GM19035 (cell line): ENCODE data around the gene CPS1.

Experiments
- ATAC-seq: cut with Tn5 transposase; IDR thresholded peaks from one replicate; pipeline ENCODE4 v1.9.1; 2021; ENCODE audit not compliant: unreplicated experiment

The CPS1 gene

DNA sequence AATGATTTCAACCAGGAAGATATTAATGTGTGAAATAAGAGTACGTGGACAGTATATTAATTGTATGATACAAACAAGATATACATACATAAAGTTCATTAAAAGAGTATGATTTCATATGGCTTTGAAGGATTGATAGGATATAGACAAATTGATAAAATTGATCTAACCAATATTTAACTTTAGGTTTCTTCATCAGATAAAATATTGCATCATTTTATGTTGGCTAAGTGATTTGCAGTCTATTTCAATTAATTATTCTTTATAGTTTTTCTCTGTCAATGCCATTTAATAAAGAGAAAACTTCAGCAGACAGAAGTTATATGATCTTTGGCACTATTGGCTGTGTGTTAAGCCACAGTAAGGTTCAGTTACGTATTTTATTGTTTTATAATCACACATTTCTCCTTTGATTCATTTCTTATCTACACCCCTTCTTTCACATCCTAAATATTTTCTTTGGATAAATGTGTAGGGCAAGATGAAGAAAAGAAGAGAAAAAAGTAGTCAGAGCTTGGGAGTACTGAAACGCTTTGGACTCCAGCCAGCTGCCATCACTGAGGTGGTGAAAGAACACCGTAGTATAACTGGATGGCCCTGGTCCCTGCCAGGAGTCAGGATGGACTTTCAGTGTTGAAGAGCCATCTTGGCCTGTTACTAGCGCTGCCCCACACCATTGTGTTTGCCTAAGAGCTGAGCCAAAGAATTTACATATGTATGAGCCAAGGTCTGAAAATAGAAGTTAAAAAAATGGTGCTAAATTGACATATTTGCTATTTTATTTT is 9.8 kb upstream of the CPS1 start:
- no peak for ATAC-seq

DNA sequence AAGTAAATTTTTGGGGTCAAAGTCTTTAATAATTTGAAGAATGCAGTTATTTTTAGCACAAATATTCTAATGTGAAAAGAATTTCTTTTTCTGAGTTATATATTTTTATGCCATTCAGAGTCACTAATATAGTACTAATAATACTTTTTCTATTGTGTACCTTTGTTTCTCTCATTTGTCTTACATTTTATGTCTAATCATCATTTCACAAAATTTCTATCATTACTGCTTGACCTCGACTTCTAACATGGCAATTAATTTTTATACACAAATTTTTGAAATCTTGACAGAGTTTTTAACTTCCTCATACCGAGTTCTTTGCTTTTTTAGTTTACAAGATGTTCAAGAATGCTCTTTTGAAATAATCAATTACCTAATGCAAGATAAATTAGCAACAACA is 8.4 kb upstream of the CPS1 start:
- ATAC-seq, result no peak

DNA sequence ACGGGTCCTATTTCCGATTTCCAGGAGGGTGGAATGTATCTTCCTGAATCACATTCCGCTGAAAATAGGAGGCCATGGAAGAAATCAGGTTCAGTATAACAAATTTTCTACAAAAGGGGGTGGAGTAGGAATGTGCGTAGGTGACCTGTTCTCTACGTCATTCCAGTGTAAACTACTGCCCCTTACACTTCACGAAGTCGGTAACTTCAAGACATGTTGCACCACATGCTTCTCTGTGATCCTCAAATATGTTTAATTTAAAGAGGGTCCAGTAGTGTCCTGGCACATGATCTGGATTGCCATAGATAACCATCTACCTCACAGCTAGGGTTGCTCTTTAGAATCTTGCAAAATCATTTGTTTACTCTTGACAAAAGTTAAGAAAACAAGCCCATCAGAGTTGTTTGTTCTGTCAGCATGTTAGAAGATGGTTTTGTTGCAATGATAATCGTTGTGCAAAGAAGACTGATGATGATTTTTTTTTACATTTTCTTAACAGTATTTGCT is 7.5 kb upstream of the CPS1 start:
- no peak for ATAC-seq

DNA sequence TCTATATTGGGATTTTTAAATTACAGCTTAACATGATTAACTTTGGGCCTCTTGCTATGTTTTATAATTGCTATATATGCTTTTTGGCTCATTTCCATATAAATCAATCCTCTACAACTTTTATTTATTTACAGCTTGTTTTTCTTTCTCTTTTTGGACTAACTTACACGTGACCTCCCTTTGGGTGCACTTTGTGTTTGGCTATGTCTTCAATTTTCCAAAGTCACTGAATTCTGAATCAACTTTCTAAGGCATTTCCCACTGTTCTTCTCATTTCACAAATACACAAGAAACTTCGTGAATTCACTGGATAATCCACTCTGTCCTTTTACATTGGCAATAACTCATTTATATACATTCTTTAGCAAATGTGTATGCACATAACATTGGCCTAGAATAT is 5.4 kb upstream of the CPS1 start:
- ATAC-seq, result no peak

DNA sequence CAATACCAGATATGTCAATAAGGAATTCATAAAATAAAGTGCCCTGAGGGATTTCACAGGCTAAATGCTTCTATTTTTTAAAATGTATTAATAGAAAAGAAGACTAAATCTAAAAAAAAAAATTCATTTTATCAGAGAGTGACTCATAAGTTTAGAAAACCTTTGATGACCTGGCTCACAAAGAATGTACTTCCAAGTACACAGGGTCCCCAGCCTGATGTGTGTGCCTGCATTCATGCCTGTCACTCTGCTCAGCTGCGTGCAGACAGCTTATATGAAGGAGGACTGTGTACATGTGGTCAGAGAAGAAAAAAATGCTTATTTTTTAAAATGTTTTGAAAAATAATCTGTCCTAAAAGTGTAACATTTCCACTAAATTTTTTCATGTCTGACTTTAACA is 3.0 kb upstream of the CPS1 start:
- ATAC-seq, result no peak

DNA sequence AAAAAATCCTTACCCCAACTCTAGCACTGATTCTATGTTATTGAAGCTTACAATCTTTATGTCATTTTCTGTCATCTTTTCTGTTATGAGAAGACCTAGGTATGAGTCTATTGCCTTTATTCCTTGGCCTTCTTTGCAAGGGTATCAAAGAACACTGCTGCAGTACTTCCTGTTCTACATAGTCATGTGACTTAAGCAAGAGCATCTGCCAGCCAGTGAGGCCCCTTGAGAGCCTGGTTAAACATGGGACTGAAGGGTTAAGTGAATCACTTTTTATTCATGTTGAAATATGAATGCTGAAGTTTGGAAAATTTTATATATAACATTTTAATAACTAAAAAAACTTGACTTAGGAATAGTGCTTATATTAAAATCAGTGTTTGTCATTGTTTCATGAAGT is 844 bp upstream of the CPS1 start:
- ATAC-seq, result no peak

DNA sequence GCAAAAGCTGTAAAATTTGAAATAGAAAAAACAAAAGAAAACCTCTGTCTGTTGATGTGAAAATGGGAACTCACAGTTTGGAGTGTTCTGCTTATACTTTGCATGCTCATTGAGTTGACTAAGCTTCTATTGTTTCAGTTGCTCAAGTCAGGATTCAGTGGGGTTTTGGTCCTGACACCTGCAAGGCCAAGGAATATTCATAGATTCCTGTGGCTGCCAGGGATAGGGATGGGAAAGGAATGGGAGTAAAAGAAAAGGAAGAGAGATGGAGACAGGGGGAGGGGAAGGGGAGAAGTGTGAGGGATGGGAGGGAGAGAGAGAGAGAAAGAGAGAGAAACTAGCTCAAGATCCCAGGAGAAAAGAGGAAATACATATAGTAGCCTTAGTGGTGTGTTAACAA is 1.3 kb downstream of the CPS1 start:
- no peak for ATAC-seq

DNA sequence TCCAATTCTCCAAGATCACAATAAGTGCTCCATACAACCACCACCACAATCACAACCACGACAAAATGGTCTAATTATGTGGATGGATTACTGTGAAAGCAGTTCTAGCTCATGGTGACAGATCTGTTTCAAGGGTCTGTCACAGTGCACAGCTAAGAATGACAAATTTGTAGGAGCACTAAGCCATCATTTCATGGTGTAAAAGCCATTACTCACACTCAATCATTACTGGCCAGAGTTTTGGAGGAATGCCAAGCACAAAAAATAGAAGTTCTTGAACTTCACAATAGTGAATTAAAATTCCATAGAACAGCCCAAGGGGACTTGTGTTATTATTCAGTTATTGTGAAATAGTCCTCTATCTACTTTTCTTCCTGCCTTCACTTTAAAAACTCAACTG is 2.3 kb downstream of the CPS1 start:
- no peak for ATAC-seq

DNA sequence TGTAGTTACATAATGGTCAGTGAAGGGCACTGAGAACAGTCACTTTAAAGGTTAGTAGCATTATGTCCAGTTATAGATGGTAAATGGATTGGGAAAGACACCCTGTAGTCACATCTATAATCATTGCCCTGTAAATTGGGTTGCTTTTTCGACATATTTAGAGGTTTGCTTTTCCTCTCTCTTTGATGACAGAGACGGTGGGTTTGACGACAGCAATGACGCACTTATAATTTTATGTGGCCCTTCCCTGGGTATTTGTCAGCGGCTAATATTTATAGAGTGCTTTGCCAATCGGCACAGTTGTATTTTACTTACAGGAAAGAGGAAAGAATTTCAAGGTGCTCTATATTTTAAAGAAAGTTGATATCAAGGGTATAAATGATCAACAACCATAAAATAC is 2.8 kb downstream of the CPS1 start:
- ATAC-seq, result no peak

DNA sequence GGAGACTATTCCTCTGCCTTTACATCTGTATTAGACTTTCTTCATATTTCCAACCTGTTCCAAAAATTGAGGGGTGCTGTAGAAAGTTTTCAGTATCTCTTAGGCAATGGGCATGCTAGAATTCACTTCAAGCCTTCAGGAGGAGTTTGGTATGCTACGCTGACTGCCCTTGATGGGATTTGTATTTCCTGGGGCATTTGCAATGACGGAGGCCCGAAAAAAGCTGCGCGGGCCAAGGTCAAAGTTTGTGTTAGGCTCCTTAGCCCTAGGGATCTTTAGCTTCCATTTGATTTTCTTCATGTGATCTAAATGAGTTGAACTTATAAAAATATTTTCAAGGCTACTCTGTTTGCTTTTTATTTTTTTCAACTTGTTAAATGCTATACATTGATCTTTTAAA is 5.1 kb downstream of the CPS1 start:
- no peak for ATAC-seq

DNA sequence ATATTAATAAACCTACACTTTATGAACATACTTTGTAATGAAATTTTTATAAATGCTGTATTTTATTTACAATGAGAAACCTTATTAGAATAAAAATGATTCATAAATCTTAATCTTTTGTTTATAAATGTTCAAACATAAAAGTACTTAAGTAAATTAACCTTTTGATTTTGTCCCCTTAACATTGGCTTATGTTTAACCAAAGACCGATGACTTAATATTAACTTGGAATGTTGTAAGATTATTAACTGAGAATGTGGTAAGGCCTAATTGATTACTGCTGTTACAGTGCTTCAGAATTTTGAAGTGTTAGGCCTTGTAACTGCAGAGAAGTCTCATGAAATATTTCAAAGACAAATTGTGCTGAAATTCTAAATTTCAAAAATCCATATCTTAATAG is 5.7 kb downstream of the CPS1 start:
- no peak for ATAC-seq

DNA sequence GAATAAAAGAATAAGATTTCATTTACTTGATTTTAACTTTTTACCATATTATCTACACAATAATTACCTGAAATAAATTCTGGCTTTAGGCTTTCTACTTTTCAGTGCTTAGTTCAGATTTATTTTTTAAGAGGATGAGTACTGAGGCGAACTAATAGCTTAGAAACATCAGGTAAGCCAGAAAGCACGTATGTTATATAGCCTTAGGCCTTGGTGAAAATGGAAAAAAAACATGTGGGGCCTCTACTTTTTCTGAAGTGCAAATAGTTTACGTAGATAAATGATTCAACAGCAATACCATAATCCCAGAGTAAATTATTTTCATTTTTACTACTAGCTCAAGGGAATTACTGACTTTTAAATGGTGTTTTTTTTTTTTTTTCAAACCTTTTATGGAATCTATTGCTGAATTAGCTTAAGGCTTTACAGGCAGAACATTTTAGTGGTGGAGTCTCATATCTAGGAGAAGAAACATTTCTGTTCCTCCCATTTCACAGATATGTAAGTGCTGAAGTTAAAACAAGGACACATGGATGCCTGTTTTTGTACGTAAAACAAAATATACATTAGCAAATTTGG is 6.2 kb downstream of the CPS1 start:
- ATAC-seq, result no peak

DNA sequence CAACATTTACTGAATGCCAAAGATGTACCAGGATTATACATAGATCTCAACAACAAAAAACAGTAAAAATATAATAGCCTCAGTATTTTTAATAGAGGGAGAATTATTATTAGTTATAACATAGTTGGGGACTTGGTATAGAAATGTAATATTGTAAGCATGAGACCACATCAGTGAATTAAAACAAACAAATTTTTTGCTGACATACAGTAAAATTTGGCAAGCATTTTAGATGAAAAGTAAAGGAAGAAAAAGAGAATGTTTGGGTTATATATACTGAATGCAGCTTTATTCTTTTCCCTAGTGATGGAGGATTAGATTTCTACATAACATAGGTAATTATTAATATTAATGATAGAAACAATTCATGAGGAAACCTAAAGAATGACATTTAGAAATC is 10.9 kb downstream of the CPS1 start:
- ATAC-seq, result no peak

DNA sequence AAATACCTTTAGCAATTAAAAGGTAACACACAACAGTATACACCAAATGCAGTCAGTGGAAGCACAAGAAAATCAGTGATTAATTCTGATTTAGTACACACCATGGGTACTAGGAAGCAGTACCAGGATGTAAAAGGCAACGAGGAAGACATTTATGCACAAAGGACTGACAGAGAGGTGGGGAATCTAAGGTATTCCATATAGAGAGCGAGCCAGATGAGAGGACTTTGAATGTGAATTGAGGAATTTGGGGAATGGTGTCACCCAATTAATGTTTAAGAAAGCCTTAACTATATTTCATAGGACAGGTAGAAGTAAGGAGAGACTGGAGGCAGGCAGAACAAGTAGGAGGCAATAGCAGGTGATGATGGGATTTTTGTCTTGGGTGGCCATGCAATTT is 11.7 kb downstream of the CPS1 start:
- no peak for ATAC-seq

DNA sequence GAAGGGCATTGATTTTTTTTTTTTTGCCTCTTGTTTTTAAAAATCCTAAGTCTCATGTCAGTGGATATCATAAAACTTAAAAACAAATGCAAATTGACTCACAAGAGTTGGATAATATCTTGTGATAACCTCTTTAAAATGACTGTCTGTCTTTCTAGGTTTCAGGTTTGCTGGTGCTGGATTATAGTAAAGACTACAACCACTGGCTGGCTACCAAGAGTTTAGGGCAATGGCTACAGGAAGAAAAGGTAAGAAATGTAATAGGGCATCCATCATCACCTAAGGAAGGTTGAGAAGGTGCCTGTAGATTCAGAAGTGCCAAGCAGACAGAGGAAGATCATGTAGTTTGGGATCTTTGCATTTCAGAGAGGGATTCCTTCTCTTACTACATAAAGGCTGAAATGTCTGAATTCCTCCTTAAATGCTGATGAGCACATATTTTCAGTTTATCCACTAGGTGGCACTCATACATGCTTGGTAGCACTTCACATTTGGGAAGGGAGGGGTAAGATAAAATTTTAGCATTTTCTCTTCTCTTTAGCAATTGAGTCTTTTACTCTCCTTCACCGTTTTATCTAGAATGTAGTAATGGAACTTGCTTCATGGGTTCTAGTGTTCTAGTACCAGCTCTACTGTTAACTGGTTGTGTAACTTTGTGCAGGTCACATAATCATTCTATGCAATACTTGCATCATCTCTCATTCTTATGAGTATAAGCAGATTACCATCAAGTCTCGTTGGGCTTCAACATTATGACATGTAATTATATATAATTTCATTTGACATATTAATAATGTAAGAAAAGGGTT is 21.1 kb downstream of the CPS1 start:
- peak; percentile 96 for ATAC-seq

DNA sequence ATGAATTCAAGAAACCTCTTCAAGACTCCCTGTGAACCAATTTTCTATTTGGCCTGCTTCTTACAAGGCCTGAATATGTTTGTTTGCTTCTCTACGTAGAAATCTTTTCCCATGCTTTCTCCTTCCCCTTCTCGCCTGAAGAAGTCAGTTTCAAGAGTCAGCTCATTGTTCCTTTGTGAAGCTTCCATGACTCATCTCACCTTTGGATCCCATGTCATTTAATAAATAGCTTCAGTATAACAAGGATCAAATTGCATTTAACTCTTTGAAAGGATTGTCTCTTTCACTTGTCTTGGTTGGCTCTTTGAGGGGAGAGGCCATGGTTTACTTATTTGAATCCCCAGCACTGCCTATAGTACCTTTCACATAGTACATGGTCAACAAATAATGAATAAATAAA is 28.4 kb downstream of the CPS1 start:
- no peak for ATAC-seq

DNA sequence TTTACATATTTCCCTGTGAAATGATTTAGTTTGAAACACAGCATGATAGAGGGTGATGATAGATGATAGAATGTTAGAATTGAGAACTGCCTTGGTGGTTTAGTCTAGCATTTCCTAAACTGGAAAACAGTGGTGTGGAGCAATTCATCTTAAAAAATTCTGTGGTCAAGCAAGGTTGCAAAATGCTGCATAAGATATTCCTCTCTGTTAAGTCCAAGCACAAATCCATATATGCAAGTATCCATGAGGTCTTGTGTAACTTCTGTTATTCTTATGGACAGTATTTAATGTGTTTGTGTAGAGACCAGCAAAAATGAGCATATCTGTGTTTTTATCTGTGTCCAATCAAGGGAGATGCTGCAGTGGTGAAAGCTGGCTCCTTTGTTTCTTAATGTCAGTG is 30.0 kb downstream of the CPS1 start:
- no peak for ATAC-seq

DNA sequence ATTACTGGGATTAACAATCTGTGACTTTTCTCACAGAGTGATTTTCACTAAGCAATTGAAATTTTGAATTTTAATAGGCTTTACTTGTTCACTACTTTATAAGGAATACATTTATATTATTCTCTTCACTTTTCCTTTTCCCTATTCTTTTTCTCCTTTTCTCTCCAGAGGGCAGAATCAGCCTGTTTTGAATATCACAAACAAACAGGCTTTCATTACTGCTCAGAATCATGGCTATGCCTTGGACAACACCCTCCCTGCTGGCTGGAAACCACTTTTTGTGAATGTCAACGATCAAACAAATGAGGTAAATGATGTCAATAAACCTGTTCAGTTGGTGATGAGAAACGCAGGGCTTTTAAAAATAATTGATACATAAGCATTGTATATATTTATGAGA is 35.3 kb downstream of the CPS1 start:
- ATAC-seq, result no peak

DNA sequence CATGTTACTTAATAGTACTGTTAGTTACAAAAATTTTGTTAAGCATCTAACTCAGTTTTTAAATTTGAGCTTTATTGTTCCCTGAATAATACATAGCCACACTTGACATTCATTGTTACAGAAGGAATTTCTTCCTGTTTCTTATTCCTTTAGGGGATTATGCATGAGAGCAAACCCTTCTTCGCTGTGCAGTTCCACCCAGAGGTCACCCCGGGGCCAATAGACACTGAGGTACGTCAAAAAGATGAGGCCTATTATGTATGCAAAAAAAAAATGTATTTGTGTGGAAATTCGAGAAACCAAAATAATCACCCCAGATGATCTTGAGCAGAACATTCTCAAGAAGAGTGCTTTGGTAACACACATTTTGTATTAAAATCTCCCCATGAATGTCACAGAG is 36.3 kb downstream of the CPS1 start:
- no peak for ATAC-seq

DNA sequence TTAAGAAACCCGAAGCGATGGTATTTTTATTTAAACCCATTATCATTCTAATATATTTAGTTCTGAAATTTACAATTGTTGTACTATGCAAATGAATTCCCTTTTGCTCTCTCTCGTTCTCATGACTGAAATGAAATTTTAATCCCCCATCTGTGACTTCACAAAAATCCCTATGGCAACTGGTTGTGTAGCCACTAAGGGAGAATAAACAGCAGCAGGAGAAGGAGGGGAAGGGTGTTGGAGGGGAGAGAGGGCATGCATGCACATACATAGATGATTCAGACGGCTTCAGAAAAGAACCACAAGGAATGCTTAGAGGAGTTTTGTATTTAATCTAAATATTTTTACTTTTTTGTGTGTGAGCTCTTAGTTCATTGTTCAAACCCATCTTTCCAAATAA is 36.8 kb downstream of the CPS1 start:
- ATAC-seq, result no peak

DNA sequence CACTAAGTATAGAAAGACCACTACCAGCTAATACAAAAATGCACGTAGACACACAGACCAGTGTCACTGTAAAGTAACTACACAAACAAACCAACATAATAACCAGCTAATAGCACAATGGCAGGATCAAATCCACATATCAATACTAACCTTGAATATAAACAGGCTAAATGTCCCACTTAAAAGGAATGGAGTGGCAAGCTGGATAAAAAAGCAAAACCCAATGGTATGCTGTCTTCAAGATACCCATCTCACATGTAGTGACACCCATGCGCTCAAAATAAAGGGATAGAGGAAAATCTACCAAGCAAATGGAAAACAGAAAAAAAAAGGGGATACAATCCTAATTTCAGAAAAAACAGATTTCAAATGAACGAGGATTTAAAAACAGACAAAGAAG is 41.8 kb downstream of the CPS1 start:
- ATAC-seq, result no peak

DNA sequence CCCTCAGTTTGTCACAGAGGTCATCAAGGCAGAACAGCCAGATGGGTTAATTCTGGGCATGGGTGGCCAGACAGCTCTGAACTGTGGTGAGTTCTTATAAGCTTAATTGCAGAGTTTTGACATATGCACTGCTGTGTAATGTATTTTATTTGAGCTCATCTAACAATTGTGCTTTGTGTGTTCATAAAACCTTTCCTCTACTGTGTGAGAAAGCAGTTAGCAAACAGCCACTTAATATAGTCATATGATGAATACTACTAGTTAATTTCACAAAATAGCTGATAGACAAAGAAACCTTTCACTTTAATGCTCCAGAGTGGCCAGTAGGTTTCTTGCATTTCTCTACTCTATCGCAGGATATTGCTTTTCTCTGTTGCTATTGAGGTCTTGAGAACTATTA is 43.1 kb downstream of the CPS1 start:
- no peak for ATAC-seq
